Measurements from ENCODE around the gene PDLIM1.

Gene PDLIM1

DNA sequence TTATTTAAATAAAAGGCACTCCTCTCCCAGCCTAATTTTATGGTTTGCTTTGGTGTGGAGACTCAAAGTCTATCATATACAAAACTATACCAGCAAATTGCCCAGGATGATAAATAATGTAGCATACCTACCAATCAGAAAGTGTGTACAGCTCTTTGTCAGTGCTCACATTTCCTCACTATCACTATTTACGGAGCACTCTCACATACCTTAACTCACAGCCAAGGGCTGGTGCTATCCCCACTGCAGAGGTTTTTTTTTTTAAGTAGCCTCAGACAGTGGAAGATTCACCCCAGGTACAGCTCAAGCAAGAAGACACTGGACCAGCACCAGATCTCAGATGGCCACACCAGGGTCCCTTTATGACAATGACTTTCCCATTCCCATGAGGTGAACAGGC lies 2.5 kb downstream of the PDLIM1 start:
- no peak for DNase-seq (ENCODE audit: low read depth)

- no peak for DNase-seq (ENCODE audit: low read depth)
Measured at GRCh38 chr10:95287281-95287680, 3.5 kb downstream of the PDLIM1 start.

GRCh38 chr10:95286707-95287106 lies 4.1 kb downstream of the PDLIM1 start:
- DNase-seq (ENCODE audit: low read depth), result no peak

DNA sequence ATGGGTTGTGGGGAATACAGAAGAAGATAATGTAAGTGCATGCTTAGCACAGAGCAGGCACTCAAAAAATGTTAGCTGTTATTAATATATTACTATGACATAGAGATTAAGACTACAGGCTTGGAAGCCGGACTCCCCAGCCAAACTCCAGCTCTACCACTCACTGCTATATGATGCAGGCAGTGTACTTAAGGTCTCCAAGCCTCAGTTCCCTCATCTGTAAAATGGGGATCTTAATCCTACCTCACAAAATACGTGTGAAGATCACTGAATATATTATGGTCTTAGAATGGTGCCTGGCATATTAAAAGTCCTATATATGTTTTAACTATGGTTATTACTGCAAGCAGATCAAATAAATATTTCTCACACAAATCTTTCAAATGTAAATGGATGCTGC lies 5.2 kb downstream of the PDLIM1 start:
- DNase-seq (ENCODE audit: low read depth), result no peak

DNA sequence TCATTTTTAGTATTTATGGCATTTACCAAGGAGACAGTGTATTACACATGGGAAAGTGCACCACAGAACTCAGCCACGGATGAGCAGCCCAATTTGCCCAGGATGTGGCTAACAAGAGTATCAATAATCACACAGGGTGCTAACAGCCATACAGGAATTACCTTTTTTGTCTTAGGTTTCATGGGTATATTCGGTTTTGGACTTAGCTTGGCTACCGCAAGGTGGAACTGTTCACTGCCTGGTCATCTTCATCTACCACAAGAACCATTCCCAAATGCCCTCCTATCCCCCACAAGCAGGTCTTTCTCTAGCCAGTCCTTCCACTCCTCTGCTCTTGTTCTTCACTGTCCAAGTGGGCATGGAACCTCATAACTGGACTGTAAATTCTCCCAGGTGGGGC lies 6.0 kb downstream of the PDLIM1 start:
- DNase-seq (ENCODE audit: low read depth), result no peak

GRCh38 chr10:95282107-95282506 lies 8.7 kb downstream of the PDLIM1 start:
- DNase-seq (ENCODE audit: low read depth), result no peak

- no peak for DNase-seq (ENCODE audit: low read depth)
Measured at GRCh38 chr10:95281206-95281605, 9.6 kb downstream of the PDLIM1 start.

DNA sequence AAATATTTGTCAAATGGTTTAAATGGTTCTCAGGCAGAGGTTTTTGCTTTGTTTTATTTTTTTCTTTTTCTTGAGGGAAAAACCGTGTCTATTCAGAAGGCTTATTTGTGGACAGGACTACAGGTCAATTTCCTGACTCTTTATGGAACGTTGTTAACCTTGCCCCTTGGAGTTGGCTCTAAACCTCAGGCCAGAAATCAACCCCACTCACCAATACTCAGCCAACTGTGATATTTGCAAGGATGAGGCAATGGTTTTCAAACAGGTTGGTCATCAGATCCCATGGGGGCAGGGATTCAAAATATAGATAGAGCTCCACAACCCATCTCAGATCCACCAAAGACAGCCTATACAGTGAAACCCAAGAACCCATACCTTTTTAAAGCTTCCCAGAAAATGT lies 10.2 kb downstream of the PDLIM1 start:
- DNase-seq (ENCODE audit: low read depth), result no peak

DNA sequence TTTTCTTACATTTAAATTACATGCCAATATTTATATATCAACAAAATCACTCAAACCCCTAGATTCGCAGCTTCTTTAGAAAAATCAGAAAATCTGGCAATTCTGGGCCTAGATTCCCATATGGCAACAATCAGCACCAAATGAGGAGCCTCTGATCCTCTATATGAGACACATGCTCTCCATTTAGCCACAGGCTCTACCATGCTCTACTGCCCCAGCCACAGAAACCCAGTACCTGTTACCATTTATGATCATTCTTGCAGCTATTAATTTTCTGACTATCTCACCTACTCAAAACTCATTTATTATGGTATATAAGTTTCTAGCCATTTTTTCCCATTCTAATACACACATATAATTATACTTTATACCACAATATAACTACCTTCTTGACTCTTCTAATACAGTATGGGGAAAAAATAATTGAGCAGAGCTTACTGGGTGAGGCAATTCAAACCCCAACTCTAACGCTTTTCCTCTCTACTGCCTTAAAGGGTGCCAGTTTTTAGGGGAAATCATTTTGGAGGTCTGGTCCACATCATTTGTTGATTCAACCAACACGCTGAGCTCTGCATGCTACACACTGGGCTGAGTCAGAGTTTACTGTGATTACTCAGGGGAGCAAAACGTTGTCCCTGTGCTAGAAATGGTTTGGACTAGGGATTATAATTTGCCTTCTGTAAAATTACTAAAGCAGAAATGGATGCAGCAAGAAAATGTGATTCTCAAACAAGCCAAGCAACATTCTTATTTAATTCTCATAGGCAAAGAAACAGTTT lies 11.6 kb downstream of the PDLIM1 start:
- DNase-seq (ENCODE audit: low read depth), result no peak

DNA sequence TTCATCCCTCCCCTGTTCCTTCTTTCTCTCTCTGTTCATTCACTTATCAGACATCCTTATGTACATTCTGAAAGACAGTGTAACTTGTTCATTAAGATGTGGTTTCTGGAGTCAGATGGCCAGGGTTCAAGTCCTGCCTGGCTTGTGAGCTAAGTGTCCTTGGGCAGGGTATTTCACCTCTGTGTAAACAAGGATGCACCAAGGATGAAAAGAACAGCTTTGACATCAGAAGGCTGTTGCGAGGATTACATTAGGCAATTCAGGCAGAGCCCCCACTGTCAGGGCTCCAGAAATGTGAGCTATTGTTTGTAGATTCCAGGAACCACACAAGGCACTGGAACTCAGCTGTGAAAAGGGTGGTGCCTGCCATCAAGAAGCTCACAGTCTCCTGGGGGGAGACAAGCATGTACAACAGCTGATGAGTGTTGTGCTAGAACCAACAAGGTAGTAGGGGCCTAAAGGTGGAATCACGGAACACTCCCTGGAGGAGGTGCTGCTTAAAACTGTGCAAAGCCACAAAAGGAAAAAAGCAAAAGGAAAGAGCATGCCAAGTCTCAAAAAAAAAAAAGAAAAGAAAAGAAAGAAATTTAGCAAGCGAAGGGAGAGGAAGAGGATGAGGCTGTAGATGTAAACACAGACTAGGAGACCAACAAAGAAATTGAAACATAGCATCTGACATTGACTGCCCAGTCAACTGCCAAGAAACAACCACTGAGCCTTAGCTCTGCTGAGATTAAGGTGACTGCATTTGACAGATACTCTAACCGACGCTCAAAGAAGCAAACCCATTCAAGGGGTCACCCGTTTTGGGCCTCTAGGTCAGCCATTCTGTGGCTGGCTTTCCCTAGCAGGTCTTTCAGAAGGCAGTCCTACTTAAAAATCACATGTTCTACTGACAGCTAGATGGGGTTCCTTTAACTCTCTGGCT lies 12.5 kb downstream of the PDLIM1 start:
- DNase-seq (ENCODE audit: low read depth), result no peak

DNA sequence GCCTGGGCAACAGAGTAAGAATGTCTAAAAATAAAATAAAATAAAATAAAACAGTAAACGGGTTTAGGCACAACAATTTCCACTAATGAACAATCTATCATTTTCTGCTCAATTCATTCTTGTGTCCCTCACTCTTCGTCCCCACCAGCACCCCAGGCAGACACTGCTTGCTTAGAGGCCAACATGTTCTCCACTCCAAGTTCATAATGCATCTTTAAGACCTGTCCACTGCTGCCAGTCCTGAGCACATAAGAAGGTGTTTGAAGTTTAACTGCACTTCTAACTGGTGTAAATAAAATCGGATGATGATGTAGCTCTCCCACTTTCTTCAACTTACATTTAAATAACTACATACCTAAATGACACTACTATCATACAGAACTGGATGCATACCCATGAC lies 13.2 kb downstream of the PDLIM1 start:
- DNase-seq (ENCODE audit: low read depth), result no peak

GRCh38 chr10:95277201-95277570 lies 13.6 kb downstream of the PDLIM1 start:
- no peak for DNase-seq (ENCODE audit: low read depth)

DNA sequence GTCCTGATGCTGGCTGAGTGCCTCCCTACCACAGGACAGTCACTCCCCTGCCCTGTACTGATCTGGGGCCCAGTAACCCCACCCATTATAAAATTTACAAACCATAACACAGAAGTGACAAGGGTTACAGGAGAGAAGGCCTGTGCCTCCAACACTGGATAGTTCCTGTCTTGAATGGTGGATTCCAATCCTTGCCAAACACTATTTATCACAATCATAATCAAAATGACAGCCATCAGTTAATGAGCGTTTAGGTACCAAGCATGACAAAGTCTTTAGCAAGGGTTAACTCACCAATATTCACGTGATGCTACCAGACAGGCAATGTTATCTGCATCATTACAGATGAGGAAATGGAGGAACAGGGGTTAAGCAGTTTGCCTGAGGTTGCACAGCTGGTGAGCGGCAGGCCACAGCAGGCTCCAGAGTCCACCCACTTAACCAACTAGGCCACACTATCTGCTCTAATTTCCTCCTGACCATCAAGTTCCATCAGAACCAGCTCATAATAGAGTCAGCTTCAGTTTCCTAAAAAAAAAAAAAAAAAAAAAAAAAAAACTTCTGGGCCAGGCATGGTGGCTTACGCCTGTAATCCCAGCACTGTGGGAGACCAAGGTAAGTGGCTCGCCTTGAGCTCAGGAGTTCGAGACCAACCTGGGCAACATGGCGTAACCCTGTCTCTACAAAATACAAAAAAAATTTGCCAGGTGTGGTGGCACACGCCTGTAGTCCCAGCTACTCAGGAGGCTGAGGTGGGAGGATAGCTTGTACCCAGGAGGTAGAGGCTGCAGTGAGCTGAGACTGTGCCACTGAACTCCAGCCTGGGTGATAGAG lies 14.2 kb downstream of the PDLIM1 start:
- DNase-seq (ENCODE audit: low read depth), result no peak

- DNase-seq (ENCODE audit: low read depth), result no peak
Measured at GRCh38 chr10:95275726-95276366, 15.0 kb downstream of the PDLIM1 start.

- DNase-seq (ENCODE audit: low read depth), result no peak
Measured at GRCh38 chr10:95273393-95274312, 17.1 kb downstream of the PDLIM1 start.

DNA sequence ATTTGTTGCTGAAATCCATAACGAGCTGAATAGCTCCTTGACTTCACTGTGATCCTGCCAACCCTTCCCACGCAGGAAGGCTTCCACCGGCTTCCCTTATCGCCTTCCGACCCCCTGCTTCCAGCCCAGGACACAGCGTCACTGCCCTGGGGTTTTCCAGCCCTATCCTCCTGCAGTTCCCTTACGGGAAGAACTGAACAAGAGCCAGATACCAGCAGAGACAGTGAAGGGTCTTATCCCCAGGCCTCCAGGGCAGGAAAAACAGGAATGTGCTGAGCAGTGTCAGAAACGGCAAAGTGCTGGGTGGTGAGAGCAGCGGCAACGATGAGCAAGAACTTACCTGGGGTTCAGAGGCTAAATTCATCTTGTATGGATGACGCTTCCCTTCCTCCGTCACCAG lies 22.4 kb downstream of the PDLIM1 start:
- no peak for DNase-seq (ENCODE audit: low read depth)

GRCh38 chr10:95267251-95267650 lies 23.6 kb downstream of the PDLIM1 start:
- DNase-seq (ENCODE audit: low read depth), result no peak

- DNase-seq (ENCODE audit: low read depth), result no peak
Measured at GRCh38 chr10:95266674-95267095, 24.1 kb downstream of the PDLIM1 start.

DNA sequence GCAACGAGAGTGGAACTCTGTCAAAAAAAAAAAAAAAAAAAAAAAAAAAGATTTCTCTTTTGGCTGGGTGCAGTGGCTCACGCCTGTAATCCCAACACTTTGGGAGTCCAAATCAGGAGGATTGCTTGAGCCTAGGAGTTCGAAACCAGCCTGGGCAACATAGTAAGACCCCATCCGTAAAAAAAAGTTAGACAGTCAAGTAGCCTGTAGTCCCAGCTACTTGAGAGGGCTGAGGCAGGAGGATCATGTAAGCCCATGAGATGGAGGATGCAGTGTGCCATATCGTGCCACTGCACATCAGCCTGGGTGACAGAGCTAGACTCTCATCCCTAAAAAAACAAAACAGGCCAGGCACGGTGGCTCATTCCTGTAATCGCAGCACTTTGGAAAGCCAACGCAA lies 25.2 kb downstream of the PDLIM1 start:
- DNase-seq (ENCODE audit: low read depth), result no peak

DNA sequence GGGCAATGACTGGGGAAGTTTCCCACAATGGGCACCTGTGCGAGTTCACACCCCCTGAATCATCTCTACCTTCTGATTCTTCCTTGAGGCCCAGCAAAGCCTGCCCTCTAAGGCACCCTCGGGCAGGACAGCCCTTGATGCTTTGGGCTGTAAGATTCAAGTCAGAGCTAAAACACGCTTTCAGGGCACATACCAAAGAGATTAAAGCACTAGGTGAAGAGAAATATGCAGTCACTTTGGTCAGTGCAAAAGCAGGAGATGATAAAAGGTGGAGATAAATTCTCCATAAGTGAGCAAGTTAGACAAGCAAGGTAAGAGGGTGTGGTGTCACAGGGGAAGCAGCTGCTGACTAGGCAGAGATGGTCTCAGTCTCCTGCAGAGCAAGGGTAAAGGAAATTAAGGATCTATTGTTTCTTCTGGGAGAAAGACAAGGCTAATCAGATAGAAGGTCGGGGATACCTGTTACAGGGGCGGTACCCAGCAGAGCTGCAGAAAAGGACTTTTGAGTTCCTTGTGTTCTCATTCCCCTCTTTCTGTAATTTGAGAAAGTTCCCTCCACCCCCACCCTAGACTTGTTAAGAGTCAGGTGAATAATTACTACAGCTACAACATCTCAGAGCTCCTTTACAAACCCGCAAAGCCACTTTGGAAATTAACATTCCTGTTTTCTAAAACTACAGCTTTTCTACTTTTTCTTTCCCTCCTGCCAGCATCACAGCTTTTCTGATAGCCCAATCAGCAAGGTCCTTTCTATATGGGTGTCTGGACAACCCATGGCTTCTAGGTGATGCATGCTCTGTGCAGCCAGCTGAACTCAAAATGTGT lies 26.4 kb downstream of the PDLIM1 start:
- no peak for DNase-seq (ENCODE audit: low read depth)
